NCI-H748 treated with DMSO at 0.1 percent for 48 hours (cell line): ENCODE results near the gene SPAG8.
A peak's percentile ranks its signal among the peaks of the same experiment; 100 is the strongest.

ENCODE experiments used
- DNase-seq: peaks from one replicate; lab custom pipeline; 2025; lab: John Stamatoyannopoulos, UW

Gene SPAG8

GRCh38 chr9:35810122-35810521 is 1.9 kb downstream of the SPAG8 start:
- DNase-seq: no peak

- DNase-seq: no peak
These were observed 3.6 kb downstream of the SPAG8 start for GRCh38 chr9:35808433-35808832.

- no peak for DNase-seq
These were observed 6.0 kb downstream of the SPAG8 start for GRCh38 chr9:35806101-35806500.

- DNase-seq: no peak
These were observed 10.5 kb downstream of the SPAG8 start for GRCh38 chr9:35801328-35802128.

- no peak for DNase-seq
These were observed 11.5 kb downstream of the SPAG8 start for GRCh38 chr9:35800530-35800929.

- DNase-seq: no peak
These were observed 13.2 kb downstream of the SPAG8 start for GRCh38 chr9:35798658-35799374.

GRCh38 chr9:35797311-35798109 is 14.6 kb downstream of the SPAG8 start:
- DNase-seq: no peak

GRCh38 chr9:35795695-35796094 is 16.4 kb downstream of the SPAG8 start:
- DNase-seq: no peak

- no peak for DNase-seq
These were observed 18.6 kb downstream of the SPAG8 start for GRCh38 chr9:35793461-35793860.

- DNase-seq: no peak
These were observed 19.2 kb downstream of the SPAG8 start for GRCh38 chr9:35792826-35793225.

GRCh38 chr9:35792024-35792813 is 19.8 kb downstream of the SPAG8 start:
- DNase-seq: no peak

GRCh38 chr9:35791297-35791921 is 20.7 kb downstream of the SPAG8 start, which contains the start of gene NPR2:
TSS of gene NPR2 (plus strand) at chr9:35791591. CDS start at chr9:35792409, 818 bp downstream.
- no peak for DNase-seq

GRCh38 chr9:35790385-35791296 is 21.4 kb downstream of the SPAG8 start:
- peak; percentile 61 for DNase-seq

- DNase-seq: no peak
These were observed 22.1 kb downstream of the SPAG8 start for GRCh38 chr9:35790025-35790384.

- no peak for DNase-seq
These were observed 22.5 kb downstream of the SPAG8 start for GRCh38 chr9:35789541-35789940.

- no peak for DNase-seq
These were observed 28.6 kb downstream of the SPAG8 start for GRCh38 chr9:35783418-35783817.

- no peak for DNase-seq
These were observed 31.0 kb downstream of the SPAG8 start for GRCh38 chr9:35781066-35781465.

GRCh38 chr9:35778496-35778895 is 33.6 kb downstream of the SPAG8 start:
- no peak for DNase-seq

GRCh38 chr9:35776018-35776417 is 36.0 kb downstream of the SPAG8 start:
- DNase-seq: peak; percentile 78
